H9 (cell line): ENCODE measurements around the gene DGKB. TPM values are rescaled to one million over a fixed set of nuclear protein-coding genes. Genes with fewer than 3 reads are reported as not detected.

Source experiments
- DNase-seq: peaks from one replicate; pipeline ENCODE4 v3.0.0-alpha.2; 2017
- H2AFZ ChIP-seq: one replicate; pipeline ENCODE4 v1.6.1; 2013; ENCODE audit warnings: mild to moderate bottlenecking, low read length, control low read depth, moderate library complexity
- H2AK5ac ChIP-seq: 2 replicates; pipeline ENCODE4 v1.6.1; 2013; ENCODE audit warnings: low read length, control low read depth, mixed read lengths; ENCODE audit not compliant: insufficient read length
- H2BK120ac ChIP-seq: one replicate; pipeline ENCODE4 v1.6.1; 2013; ENCODE audit warnings: low read depth, mild to moderate bottlenecking, low read length, control low read depth, inconsistent platforms; ENCODE audit not compliant: poor library complexity, severe bottlenecking
- H2BK12ac ChIP-seq: 2 replicates; pipeline ENCODE4 v1.6.1; 2013; ENCODE audit warnings: low read length, control low read depth, mixed read lengths, low read depth; ENCODE audit not compliant: insufficient read length
- H2BK15ac ChIP-seq: 2 replicates; pipeline ENCODE4 v1.6.1; 2013; ENCODE audit warnings: low read depth, low read length, control low read depth
- H2BK20ac ChIP-seq: one replicate; pipeline ENCODE4 v1.6.1; 2013; ENCODE audit warnings: low read depth, mild to moderate bottlenecking, low read length, control low read depth, inconsistent platforms; ENCODE audit not compliant: poor library complexity, severe bottlenecking
- H2BK5ac ChIP-seq: 2 replicates; pipeline ENCODE4 v1.6.1; 2013; ENCODE audit warnings: low read length, control low read depth, mixed read lengths; ENCODE audit not compliant: insufficient read length
- H3K14ac ChIP-seq: 2 replicates; pipeline ENCODE4 v1.6.1; 2013; ENCODE audit warnings: low read length, control low read depth; ENCODE audit not compliant: insufficient read depth
- H3K18ac ChIP-seq: 2 replicates; pipeline ENCODE4 v1.6.1; 2013; ENCODE audit warnings: low read depth, mild to moderate bottlenecking, mixed read lengths, low read length, control low read depth; ENCODE audit not compliant: insufficient read length
- H3K23ac ChIP-seq: 2 replicates; pipeline ENCODE4 v1.6.1; 2013; ENCODE audit warnings: low read length, control low read depth, mixed read lengths, low read depth; ENCODE audit not compliant: insufficient read length
- H3K23me2 ChIP-seq: 2 replicates; pipeline ENCODE4 v1.6.1; 2013; ENCODE audit warnings: low read depth, mild to moderate bottlenecking, mixed read lengths, low read length, control low read depth; ENCODE audit not compliant: insufficient read length, poor library complexity, severe bottlenecking
- H3K27ac ChIP-seq: 2 replicates; pipeline ENCODE4 v1.5.1; 2013; ENCODE audit warnings: low read length, control low read depth, mixed read lengths, low read depth; ENCODE audit not compliant: insufficient read length
- H3K27me3 ChIP-seq: 2 replicates; pipeline ENCODE4 v1.6.1; 2013; ENCODE audit warnings: low read length, control low read depth, inconsistent platforms; ENCODE audit not compliant: insufficient read depth
- H3K4ac ChIP-seq: 2 replicates; pipeline ENCODE4 v1.6.1; 2013; ENCODE audit warnings: low read depth, mild to moderate bottlenecking, control low read depth, inconsistent platforms, low read length, moderate library complexity
- H3K4me1 ChIP-seq: 2 replicates; pipeline ENCODE4 v1.6.1; 2013; ENCODE audit warnings: low read length, control low read depth, inconsistent platforms; ENCODE audit not compliant: insufficient read depth
- H3K4me2 ChIP-seq: 2 replicates; pipeline ENCODE4 v1.6.1; 2013; ENCODE audit warnings: low read length, control low read depth, mixed read lengths; ENCODE audit not compliant: insufficient read length, insufficient read depth
- H3K56ac ChIP-seq: 2 replicates; pipeline ENCODE4 v1.6.1; 2013; ENCODE audit warnings: low read depth, mild to moderate bottlenecking, mixed read lengths, low read length, control low read depth; ENCODE audit not compliant: insufficient read length
- H3K79me1 ChIP-seq: 2 replicates; pipeline ENCODE4 v1.6.1; 2013; ENCODE audit warnings: low read depth, mild to moderate bottlenecking, moderate library complexity, low read length, control low read depth, inconsistent platforms; ENCODE audit not compliant: insufficient read depth, poor library complexity, severe bottlenecking
- H3K79me2 ChIP-seq: 2 replicates; pipeline ENCODE4 v1.6.1; 2013; ENCODE audit warnings: low read length, control low read depth, inconsistent platforms; ENCODE audit not compliant: insufficient read depth
- H3K9ac ChIP-seq: 2 replicates; pipeline ENCODE4 v1.6.1; 2013; ENCODE audit warnings: low read length, control low read depth, mixed read lengths; ENCODE audit not compliant: insufficient read length; ENCODE audit errors: extremely low read depth
- H3K9me3 ChIP-seq: one replicate; pipeline ENCODE4 v1.6.1; 2013; ENCODE audit warnings: low read depth, low read length, inconsistent platforms; ENCODE audit not compliant: control insufficient read depth
- H3T11ph ChIP-seq: one replicate; pipeline ENCODE4 v1.6.1; 2013; ENCODE audit warnings: mild to moderate bottlenecking, low read length, control low read depth, inconsistent platforms
- H4K20me1 ChIP-seq: one replicate; pipeline ENCODE4 v1.6.1; 2013; ENCODE audit not compliant: control insufficient read depth, insufficient read length, insufficient read depth
- H4K5ac ChIP-seq: 2 replicates; pipeline ENCODE4 v1.6.1; 2013; ENCODE audit warnings: low read depth, mild to moderate bottlenecking, mixed read lengths, low read length, control low read depth; ENCODE audit not compliant: insufficient read length
- H4K8ac ChIP-seq: replicated peaks from 2 replicates; pipeline ENCODE4 v1.6.1; 2013; ENCODE audit warnings: low read length, control low read depth, mixed read lengths, low read depth; ENCODE audit not compliant: insufficient read length
- H4K91ac ChIP-seq: 2 replicates; pipeline ENCODE4 v1.6.1; 2013; ENCODE audit warnings: low read depth, mild to moderate bottlenecking, moderate library complexity, mixed read lengths, low read length, control low read depth; ENCODE audit not compliant: insufficient read length
- H3K27ac Mint-ChIP-seq, 3 experiments: 2 replicates in 2 of 3; 3 replicates in 1 of 3; pipeline ENCODE4 v1.8.0; 2020 to 2021; ENCODE audit warnings: mixed read lengths in 3 of 3, mild to moderate bottlenecking in 1 of 3, moderate library complexity in 1 of 3
- H3K27me3 Mint-ChIP-seq: 2 replicates; pipeline ENCODE4 v1.8.0; 2021; ENCODE audit warnings: low read depth, mild to moderate bottlenecking, moderate library complexity, mixed read lengths
- H3K36me3 Mint-ChIP-seq, 3 experiments: 2 replicates in 2 of 3; 3 replicates in 1 of 3; pipeline ENCODE4 v1.8.0; 2020 to 2021; ENCODE audit warnings: low read depth in 3 of 3, mixed read lengths in 3 of 3; ENCODE audit not compliant: insufficient read depth in 1 of 3
- H3K4me1 Mint-ChIP-seq, 2 experiments: 2 replicates each; pipeline ENCODE4 v1.8.0; 2020; ENCODE audit warnings: mixed read lengths in 2 of 2
- H3K4me3 Mint-ChIP-seq, 2 experiments: 2 replicates in 1 of 2; 3 replicates in 1 of 2; pipeline ENCODE4 v1.8.0; 2020 to 2021; ENCODE audit warnings: mild to moderate bottlenecking in 2 of 2, mixed read lengths in 2 of 2, moderate library complexity in 1 of 2
- H3K9me3 Mint-ChIP-seq, 2 experiments: 2 replicates in 1 of 2; 3 replicates in 1 of 2; pipeline ENCODE4 v1.8.0; 2020; ENCODE audit warnings: mild to moderate bottlenecking in 2 of 2, mixed read lengths in 2 of 2, moderate library complexity in 1 of 2
- WGBS: extraction: QIAGEN DNeasy Blood & Tissue Kit; methylation state at CpG from one replicate; pipeline ENCODE4 v1.1.7; 2013; ENCODE audit warnings: missing lambda C conversion rate, low lambda C conversion rate, mixed read lengths; ENCODE audit not compliant: insufficient read length; ENCODE audit errors: extremely low coverage; 5-methylcytosine and 5-hydroxymethylcytosine counted together
- total RNA-seq: library from RNA; stranded (reverse); gene quantifications from 2 replicates; pipeline ENCODE4 v1.2.1, GENCODE V29; 2021
- TF ChIP-seq, protein P1 (sequence below): fragments of 200-600 bp; sonication (generic); conservative IDR thresholded peaks from 3 replicates; pipeline ENCODE4 v1.8.0; 2021; ENCODE audit warnings: antibody characterized with exemption, mild to moderate bottlenecking

The DGKB gene
- total RNA-seq, 1 experiment from 2014 or later: 0.26 TPM

DNA sequence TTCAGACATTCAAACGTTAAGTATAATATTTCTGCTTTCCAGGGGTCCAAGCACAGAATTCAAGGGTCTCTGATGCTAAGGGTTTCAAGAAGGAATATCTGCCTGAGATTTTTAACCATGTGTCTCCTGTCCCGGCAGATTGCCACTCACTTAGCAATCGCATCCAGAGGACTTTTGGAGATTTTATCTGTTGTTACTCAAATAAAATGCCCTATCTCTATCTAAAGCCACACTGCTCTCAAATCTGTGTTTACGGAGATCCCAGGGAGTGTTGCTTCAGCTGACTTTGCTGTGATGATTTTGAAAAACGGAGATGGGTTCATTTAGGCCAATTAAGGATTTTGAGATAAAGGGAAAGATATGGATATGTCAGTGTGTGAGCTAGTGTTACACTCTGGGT, 359.9 kb downstream of the DGKB start:
- H4K91ac ChIP-seq: no peak overlapping the region
- Mint-ChIP-seq H3K36me3 (no peaks in the 10 kb centered on the region), H3K27ac (no peak overlapping the region), H3K27me3 (no peaks in the 10 kb centered on the region), H3K9me3 (no peaks in the 10 kb centered on the region), H3K4me1 (no peaks in the 10 kb centered on the region), H3K4me3 (no peak overlapping the region)
- no peak overlapping the region for H2BK5ac ChIP-seq
- H3K27me3 ChIP-seq: no peaks in the 10 kb centered on the region
- no peak overlapping the region for H3K18ac ChIP-seq
- no peaks in the 10 kb centered on the region for H4K20me1 ChIP-seq
- no peak overlapping the region for H2AK5ac ChIP-seq
- H3K79me1 ChIP-seq: no peaks in the 10 kb centered on the region
- no peak overlapping the region for H3K9ac ChIP-seq
- H2BK20ac ChIP-seq: no peak overlapping the region
- H3K23me2 ChIP-seq: no peaks in the 10 kb centered on the region
- DNase-seq: no peak
- no peak overlapping the region for H3T11ph ChIP-seq
- H3K27ac ChIP-seq: no peak overlapping the region
- H3K23ac ChIP-seq: no peak overlapping the region
- no peak overlapping the region for H4K5ac ChIP-seq
- H3K4ac ChIP-seq: no peak overlapping the region
- no peak overlapping the region for H2BK15ac ChIP-seq
- H4K8ac ChIP-seq: no peak overlapping the region
- H2BK12ac ChIP-seq: no peak overlapping the region
- H3K14ac ChIP-seq: no peak overlapping the region
- no peak overlapping the region for H2BK120ac ChIP-seq
- no CpG with 5 or more reads among the region's 5 CpGs for WGBS
- H3K9me3 ChIP-seq: no peaks in the 10 kb centered on the region
- TF ChIP-seq, protein P1, sequence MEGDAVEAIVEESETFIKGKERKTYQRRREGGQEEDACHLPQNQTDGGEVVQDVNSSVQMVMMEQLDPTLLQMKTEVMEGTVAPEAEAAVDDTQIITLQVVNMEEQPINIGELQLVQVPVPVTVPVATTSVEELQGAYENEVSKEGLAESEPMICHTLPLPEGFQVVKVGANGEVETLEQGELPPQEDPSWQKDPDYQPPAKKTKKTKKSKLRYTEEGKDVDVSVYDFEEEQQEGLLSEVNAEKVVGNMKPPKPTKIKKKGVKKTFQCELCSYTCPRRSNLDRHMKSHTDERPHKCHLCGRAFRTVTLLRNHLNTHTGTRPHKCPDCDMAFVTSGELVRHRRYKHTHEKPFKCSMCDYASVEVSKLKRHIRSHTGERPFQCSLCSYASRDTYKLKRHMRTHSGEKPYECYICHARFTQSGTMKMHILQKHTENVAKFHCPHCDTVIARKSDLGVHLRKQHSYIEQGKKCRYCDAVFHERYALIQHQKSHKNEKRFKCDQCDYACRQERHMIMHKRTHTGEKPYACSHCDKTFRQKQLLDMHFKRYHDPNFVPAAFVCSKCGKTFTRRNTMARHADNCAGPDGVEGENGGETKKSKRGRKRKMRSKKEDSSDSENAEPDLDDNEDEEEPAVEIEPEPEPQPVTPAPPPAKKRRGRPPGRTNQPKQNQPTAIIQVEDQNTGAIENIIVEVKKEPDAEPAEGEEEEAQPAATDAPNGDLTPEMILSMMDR: no peak
- H2AFZ ChIP-seq: no peak overlapping the region
- no peak overlapping the region for H3K56ac ChIP-seq
- H3K4me1 ChIP-seq: no peaks in the 10 kb centered on the region
- H3K4me2 ChIP-seq: no peak overlapping the region
- H3K79me2 ChIP-seq: no peaks in the 10 kb centered on the region
